Endothelial cell of umbilical vein (primary cell): ENCODE data around the gene EMC8.

ENCODE experiments used
- EZH2 ChIP-seq: IDR thresholded peaks from 2 replicates; pipeline ENCODE4 v1.6.1; 2012; ENCODE audit warnings: borderline replicate concordance, low read depth, mild to moderate bottlenecking, moderate library complexity, low read length, inconsistent platforms; ENCODE audit not compliant: severe bottlenecking
- GATA2 ChIP-seq: IDR thresholded peaks from 2 replicates; pipeline ENCODE4 v1.7.0; 2011; ENCODE audit warnings: low read depth, mild to moderate bottlenecking, moderate library complexity, mixed read lengths, low read length; ENCODE audit not compliant: insufficient read length, insufficient read depth
- JUN ChIP-seq: IDR thresholded peaks from 2 replicates; pipeline ENCODE4 v1.6.1; 2011; ENCODE audit warnings: borderline replicate concordance, low read depth; ENCODE audit not compliant: insufficient read length, insufficient read depth
- MYC ChIP-seq: IDR thresholded peaks from one replicate; pipeline ENCODE4 v1.6.1; 2011; ENCODE audit warnings: mild to moderate bottlenecking, low read depth, low read length
- POLR2A ChIP-seq: IDR thresholded peaks from 2 replicates; pipeline ENCODE4 v1.6.1; 2012; ENCODE audit warnings: low read depth, mild to moderate bottlenecking, control low read depth, low read length
- POLR2AphosphoS5 ChIP-seq: IDR thresholded peaks from 2 replicates; pipeline ENCODE4 v1.6.1; 2012; ENCODE audit warnings: low read depth, mild to moderate bottlenecking, control low read depth, low read length, moderate library complexity; ENCODE audit not compliant: insufficient read depth
- TF ChIP-seq, protein P1 (sequence below), 2 donors: IDR thresholded peaks; 1 replicate in 1 of 2; 2 replicates in 1 of 2; pipeline ENCODE4 v1.5.1; 2011; ENCODE audit warnings: low read length in 2 of 2, mild to moderate bottlenecking in 2 of 2, moderate library complexity in 2 of 2, control low read depth in 1 of 2, inconsistent platforms in 1 of 2, low read depth in 1 of 2; ENCODE audit not compliant: insufficient read depth in 1 of 2; ENCODE audit errors: extremely low read depth in 1 of 2
- TF ChIP-seq, protein P2 (sequence below): IDR thresholded peaks from 2 replicates; pipeline ENCODE4 v1.6.1; 2011; ENCODE audit not compliant: insufficient read depth, insufficient read length

DNA sequence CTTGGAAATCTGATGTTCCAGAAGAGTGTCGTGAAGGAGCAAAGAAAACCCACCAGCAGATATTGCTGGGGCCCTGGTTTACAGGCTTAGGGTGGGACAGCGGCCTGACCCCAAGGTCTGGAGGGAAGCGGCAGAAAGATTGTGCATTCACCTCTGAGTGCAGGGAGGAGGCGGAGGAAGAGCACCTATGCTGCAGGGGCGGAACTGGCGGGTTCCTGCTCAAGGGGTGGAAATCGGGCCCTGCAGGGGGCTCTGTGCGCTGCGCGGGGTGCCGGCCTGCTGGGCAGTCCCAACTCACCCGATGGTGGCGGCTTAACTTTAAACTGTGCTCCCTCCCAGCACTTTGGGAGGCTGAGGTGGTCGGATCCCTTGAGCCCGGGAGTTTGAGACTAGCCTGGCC is 47.7 kb upstream of the EMC8 start:
- TF ChIP-seq, protein P1, sequence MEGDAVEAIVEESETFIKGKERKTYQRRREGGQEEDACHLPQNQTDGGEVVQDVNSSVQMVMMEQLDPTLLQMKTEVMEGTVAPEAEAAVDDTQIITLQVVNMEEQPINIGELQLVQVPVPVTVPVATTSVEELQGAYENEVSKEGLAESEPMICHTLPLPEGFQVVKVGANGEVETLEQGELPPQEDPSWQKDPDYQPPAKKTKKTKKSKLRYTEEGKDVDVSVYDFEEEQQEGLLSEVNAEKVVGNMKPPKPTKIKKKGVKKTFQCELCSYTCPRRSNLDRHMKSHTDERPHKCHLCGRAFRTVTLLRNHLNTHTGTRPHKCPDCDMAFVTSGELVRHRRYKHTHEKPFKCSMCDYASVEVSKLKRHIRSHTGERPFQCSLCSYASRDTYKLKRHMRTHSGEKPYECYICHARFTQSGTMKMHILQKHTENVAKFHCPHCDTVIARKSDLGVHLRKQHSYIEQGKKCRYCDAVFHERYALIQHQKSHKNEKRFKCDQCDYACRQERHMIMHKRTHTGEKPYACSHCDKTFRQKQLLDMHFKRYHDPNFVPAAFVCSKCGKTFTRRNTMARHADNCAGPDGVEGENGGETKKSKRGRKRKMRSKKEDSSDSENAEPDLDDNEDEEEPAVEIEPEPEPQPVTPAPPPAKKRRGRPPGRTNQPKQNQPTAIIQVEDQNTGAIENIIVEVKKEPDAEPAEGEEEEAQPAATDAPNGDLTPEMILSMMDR (IDR thresholded peaks at IDR 0.05; ENCODE audit: extremely low read depth in 1 of 2, insufficient read depth in 1 of 2, low read depth in 1 of 2, low read length in 2 of 2) = no peak
- TF ChIP-seq POLR2A (no peak), GATA2 (no peak), MYC (no peak), EZH2 (no peak), POLR2AphosphoS5 (no peak), JUN (no peak)
- TF ChIP-seq, protein P2, sequence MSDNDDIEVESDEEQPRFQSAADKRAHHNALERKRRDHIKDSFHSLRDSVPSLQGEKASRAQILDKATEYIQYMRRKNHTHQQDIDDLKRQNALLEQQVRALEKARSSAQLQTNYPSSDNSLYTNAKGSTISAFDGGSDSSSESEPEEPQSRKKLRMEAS = no peak
